Activated T-cell treated with anti-CD3 and anti-CD28 coated beads, Interleukin-2, amount 50 U/mL, for 24 hours (primary cell): ENCODE results near the gene COQ2.

Experiments used
- DNase-seq: peaks from one replicate; pipeline ENCODE4 v3.0.0-alpha.2; 2020
- H3K27ac Mint-ChIP-seq: 2 replicates; pipeline ENCODE4 v1.8.0; 2020; ENCODE audit warnings: mild to moderate bottlenecking, mixed read lengths
- H3K27me3 Mint-ChIP-seq: 2 replicates; pipeline ENCODE4 v1.8.0; 2020; ENCODE audit warnings: mixed read lengths
- H3K36me3 Mint-ChIP-seq: 2 replicates; pipeline ENCODE4 v1.8.0; 2020; ENCODE audit warnings: low read depth, mixed read lengths
- H3K4me1 Mint-ChIP-seq: 2 replicates; pipeline ENCODE4 v1.8.0; 2020; ENCODE audit warnings: low read depth, mixed read lengths
- H3K4me3 Mint-ChIP-seq: 2 replicates; pipeline ENCODE4 v1.8.0; 2020; ENCODE audit warnings: mild to moderate bottlenecking, moderate library complexity, mixed read lengths
- H3K9me3 Mint-ChIP-seq: 2 replicates; pipeline ENCODE4 v1.8.0; 2020; ENCODE audit warnings: mixed read lengths

COQ2 gene

DNA sequence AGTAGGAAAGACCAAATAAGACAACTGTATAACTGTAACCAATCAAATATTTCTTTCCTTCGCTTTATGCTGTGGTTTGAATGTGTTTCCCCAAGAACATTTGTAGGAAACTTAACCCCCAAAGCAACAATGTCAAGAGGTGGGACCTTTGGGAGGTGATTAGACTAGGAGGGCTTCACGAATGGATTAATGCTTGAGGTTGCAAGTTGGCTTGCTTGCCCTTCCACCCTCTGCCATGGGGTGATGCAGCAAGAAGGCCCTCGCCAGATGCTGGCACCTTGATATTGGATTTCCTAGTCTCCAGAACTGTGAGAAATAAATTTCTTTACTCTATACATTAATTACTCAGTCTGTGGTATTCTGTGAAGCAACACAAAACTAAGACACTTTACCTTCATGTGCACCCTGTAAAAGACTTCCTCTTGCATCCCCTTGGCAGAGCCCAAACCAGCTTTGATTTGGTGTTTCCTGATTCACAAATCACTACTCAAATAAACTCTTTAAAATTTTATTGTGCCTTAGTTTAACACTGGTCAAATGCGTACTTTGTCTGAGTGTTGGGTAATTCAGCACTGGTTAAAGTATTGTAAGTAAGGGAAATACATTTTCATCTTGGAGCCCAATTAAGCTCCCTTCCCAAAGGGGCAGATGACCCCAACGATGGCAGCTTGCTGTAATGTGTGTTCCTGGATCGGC, 59.9 kb downstream of the COQ2 start:
- H3K27me3 Mint-ChIP-seq: no peaks in the 10 kb centered on the region
- peaks cover 42% of the 10 kb centered on the region for H3K4me1 Mint-ChIP-seq
- H3K9me3 Mint-ChIP-seq: no peaks in the 10 kb centered on the region
- peak overlapping the region; percentile 22 for H3K27ac Mint-ChIP-seq
- no peak for DNase-seq
- no peak overlapping the region for H3K4me3 Mint-ChIP-seq
- H3K36me3 Mint-ChIP-seq: no peaks in the 10 kb centered on the region

DNA sequence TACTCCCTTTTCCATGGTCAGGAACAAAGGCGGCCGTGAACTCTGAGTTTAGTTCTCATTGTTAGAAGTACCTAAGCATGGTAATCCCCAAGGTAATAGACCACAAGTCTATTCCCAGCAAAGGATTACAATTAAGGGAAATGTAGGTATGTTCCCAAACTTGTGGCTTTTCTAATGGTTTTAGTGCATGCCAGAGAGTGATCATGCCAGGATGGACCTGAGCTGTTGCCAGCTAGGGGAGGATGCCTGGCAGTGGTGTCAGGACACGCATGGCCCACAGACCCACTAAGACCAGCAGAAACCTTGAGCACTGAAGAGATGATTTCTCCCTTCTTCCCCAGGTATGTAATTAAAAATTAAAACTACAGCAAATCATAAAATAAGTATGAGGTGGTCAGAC, 60.8 kb downstream of the COQ2 start:
- Mint-ChIP-seq H3K27ac (peak overlapping the region; percentile 26), H3K4me3 (no peak overlapping the region), H3K36me3 (no peaks in the 10 kb centered on the region), H3K4me1 (peaks cover 50% of the 10 kb centered on the region), H3K27me3 (no peaks in the 10 kb centered on the region), H3K9me3 (no peaks in the 10 kb centered on the region)
- DNase-seq: no peak

GRCh38 chr4:83221897-83222441, 62.6 kb downstream of the COQ2 start:
- no peak overlapping the region for H3K4me3 Mint-ChIP-seq
- no peaks in the 10 kb centered on the region for H3K27me3 Mint-ChIP-seq
- H3K9me3 Mint-ChIP-seq: no peaks in the 10 kb centered on the region
- no peaks in the 10 kb centered on the region for H3K36me3 Mint-ChIP-seq
- DNase-seq: no peak
- H3K4me1 Mint-ChIP-seq: peaks cover 67% of the 10 kb centered on the region
- no peak overlapping the region for H3K27ac Mint-ChIP-seq

DNA sequence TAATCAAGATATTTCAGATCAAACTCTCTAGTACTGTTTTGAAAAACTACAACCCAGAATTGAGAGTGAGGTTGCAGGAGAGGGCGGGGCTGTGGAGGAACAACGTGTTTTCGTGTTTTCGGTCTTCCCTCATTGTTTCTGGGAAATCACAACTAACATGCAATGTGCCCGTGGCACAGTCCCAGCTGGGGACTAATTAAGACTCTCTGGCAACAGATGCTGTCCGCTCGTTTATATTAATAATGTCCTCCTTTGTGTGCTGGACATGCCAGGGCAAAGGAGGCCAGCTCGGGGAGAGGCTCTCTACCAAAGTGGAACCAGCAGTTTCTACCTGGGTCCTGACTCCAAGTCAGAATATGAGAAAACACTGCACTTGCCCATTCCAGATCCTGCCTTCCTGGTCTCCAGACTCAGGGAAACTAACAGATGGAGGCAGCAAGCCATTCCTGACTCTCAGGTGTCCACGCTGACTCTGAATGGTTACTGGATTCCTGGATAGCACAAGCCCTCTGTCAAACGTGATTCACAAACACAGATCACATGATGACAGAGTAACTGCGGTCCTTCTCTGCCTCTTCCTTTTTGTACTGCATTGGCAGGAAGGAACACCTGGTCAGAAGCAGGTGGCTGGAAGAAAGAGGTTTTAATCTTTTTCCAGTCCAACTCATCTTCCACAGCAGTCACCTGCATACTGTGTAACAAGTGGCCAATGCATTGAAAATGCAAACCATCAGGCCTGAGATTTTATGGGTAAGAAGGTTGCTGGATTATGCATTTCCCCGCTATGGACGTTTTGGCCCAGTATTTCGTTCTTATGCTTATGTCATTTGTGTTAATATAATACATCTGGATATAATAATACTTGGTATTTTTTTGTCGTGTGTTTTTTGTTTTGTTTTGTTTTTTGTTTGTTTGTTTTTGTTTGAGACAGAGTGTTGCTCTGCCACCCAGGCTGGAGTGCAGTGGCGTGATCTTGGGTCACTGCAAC, 65.0 kb downstream of the COQ2 start:
- Mint-ChIP-seq H3K36me3 (no peaks in the 10 kb centered on the region), H3K4me3 (peak overlapping the region; percentile 71), H3K9me3 (no peaks in the 10 kb centered on the region), H3K4me1 (peaks cover 75% of the 10 kb centered on the region), H3K27ac (peak overlapping the region; percentile 97), H3K27me3 (no peaks in the 10 kb centered on the region)
- peak; percentile 76 for DNase-seq

- Mint-ChIP-seq H3K4me3 (peak overlapping the region; percentile 30), H3K36me3 (no peaks in the 10 kb centered on the region), H3K27me3 (no peaks in the 10 kb centered on the region), H3K9me3 (no peaks in the 10 kb centered on the region), H3K4me1 (peaks cover 74% of the 10 kb centered on the region), H3K27ac (peak overlapping the region; percentile 97)
- DNase-seq: peak; percentile 41
Observed at GRCh38 chr4:83217721-83218522, 66.7 kb downstream of the COQ2 start.

- DNase-seq: peak; percentile 38
- H3K27ac Mint-ChIP-seq: peak overlapping the region; percentile 97
Observed at GRCh38 chr4:83216959-83217683, 67.5 kb downstream of the COQ2 start.

DNA sequence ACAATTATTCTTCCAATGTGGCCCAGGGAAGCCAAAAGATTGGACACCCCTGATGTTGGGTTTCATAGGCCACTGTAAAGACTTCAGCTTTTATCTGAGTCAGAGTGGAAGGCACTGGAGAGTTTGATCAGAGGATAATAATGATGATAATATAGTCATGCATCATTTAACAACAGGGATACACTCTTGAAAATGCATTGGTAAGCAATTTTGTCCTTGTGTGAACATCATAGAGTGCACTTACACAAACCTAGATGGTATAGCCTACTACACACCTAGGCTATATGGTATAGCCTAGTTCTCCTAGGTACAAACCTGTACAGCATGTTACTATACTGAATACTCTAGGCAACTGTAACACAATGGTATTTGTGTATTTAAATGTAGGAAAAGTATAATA, 70.5 kb downstream of the COQ2 start:
- Mint-ChIP-seq H3K36me3 (no peaks in the 10 kb centered on the region), H3K9me3 (no peaks in the 10 kb centered on the region), H3K27ac (no peak overlapping the region), H3K4me3 (no peak overlapping the region), H3K27me3 (no peaks in the 10 kb centered on the region), H3K4me1 (peaks cover 74% of the 10 kb centered on the region)
- DNase-seq: no peak

More at GRCh38 chr4:83216959-83217683, 67.5 kb downstream of the COQ2 start:
- no peaks in the 10 kb centered on the region for H3K36me3 Mint-ChIP-seq
- no peaks in the 10 kb centered on the region for H3K9me3 Mint-ChIP-seq
- H3K27me3 Mint-ChIP-seq: no peaks in the 10 kb centered on the region
- peak overlapping the region; percentile 30 for H3K4me3 Mint-ChIP-seq
- H3K4me1 Mint-ChIP-seq: peaks cover 78% of the 10 kb centered on the region
